HG02571 (cell line): Measurements from ENCODE around the gene PLCD3.

Experiments
- ATAC-seq: cut with Tn5 transposase; IDR thresholded peaks from one replicate; pipeline ENCODE4 v1.9.1; 2021; ENCODE audit warnings: mild to moderate bottlenecking, moderate library complexity; ENCODE audit not compliant: unreplicated experiment

The PLCD3 gene, protein sequence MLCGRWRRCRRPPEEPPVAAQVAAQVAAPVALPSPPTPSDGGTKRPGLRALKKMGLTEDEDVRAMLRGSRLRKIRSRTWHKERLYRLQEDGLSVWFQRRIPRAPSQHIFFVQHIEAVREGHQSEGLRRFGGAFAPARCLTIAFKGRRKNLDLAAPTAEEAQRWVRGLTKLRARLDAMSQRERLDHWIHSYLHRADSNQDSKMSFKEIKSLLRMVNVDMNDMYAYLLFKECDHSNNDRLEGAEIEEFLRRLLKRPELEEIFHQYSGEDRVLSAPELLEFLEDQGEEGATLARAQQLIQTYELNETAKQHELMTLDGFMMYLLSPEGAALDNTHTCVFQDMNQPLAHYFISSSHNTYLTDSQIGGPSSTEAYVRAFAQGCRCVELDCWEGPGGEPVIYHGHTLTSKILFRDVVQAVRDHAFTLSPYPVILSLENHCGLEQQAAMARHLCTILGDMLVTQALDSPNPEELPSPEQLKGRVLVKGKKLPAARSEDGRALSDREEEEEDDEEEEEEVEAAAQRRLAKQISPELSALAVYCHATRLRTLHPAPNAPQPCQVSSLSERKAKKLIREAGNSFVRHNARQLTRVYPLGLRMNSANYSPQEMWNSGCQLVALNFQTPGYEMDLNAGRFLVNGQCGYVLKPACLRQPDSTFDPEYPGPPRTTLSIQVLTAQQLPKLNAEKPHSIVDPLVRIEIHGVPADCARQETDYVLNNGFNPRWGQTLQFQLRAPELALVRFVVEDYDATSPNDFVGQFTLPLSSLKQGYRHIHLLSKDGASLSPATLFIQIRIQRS

DNA sequence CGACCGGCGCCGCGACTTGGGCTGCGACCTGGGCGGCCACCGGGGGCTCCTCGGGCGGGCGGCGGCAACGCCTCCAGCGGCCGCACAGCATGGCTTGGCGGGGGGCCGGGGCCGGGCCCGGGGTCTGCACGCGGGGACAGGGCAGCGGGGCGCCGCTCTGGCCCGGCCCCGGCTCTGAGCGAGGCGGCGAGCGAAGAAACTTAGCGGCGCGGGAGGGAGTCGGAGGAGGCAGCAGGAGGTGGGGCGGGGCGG, at the start of gene PLCD3:
Gene PLCD3, minus strand, starts transcription at position 196 of the 252 bp plus-strand sequence. Its CDS starts 105 bp downstream, at position 91.
- ATAC-seq: no peak

DNA sequence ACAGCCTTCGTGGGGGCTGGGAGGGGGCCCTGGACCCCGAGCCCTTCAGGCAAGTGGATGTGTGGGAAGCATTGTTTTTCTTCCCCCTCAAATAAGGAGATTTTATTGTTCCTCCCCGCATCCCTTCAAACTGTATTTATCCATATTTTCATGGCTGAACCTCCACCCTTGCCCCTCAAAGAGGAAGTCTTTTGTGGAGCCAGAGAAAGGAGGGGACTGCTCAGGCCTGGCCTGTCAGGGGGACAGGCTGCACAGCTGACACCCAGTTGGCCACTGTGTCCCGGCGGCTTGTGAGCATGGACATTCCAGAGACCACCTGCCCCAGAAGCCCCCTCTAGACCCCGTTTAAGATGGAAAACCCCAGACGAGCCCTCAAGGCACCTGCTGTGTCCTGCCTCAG, 45.2 kb upstream of the PLCD3 start:
- no peak for ATAC-seq

DNA sequence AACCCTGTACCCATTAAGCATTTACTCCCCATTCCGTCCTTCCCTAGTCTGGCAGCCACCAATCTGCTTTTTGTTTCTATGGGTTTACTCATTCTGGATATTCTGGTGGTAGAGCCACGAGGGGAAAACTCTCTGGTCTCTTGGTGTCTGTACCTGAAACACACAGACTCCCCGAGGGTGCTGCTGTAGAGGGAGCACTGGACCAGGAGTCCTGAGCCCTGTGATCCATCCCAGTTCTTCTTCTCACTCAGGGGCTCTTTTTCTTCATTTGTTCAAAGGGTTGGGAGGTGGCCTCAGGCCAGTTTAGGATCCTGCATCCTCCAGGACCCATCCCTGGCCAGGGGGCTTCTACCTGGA, 43.4 kb upstream of the PLCD3 start:
- ATAC-seq: no peak

DNA sequence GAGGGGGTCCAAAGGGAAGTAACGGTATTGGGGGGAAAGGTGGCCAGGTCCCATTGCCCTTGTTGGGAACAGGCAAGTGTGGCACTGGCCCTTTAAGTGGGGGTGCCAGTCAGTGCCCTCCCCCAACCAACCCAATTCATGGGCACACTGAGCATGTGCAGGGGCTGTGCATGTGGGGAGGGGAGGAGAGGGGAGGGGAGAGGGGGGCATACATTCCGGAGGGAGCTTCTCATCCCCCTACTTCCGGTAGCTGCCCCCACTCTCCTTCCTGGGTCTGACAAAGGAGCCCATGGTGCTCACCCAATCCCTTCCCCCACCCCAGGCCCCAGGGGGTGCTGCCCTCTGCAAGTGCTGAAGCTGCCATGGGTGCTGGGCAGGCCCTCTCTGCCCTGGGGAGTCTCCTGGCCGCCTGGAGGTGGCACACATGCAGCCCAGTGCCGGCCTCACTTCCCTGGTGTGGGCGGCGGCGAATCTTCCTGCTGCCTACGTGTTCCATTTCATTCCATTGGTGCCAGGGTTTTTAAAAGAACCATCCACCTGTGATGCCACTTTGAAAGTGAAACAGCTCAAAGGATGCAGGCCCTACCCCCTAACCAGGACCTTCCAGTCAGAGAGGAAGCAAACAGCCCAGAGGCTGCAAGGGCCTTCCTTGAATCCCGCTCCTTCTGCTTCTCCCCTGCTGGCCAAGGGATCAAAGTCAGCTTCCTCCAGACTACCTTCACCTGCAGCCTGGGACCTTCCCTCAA, 40.4 kb upstream of the PLCD3 start:
- no peak for ATAC-seq

DNA sequence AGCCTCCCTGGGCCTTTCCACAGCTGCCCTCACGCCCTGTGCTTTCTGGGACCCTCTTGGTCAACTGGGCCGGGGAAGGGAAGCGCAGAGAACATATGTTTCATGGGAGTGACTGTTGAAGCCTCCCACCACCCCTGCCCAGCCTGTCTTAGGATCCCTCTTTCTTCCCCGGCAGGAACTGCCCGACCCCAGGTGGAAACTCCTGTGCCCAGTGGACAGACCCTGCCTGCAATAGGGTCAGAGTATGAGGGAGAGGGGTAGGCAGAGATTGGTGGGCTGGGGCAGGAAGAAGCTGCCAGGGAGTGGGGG, 39.9 kb upstream of the PLCD3 start:
- no peak for ATAC-seq

DNA sequence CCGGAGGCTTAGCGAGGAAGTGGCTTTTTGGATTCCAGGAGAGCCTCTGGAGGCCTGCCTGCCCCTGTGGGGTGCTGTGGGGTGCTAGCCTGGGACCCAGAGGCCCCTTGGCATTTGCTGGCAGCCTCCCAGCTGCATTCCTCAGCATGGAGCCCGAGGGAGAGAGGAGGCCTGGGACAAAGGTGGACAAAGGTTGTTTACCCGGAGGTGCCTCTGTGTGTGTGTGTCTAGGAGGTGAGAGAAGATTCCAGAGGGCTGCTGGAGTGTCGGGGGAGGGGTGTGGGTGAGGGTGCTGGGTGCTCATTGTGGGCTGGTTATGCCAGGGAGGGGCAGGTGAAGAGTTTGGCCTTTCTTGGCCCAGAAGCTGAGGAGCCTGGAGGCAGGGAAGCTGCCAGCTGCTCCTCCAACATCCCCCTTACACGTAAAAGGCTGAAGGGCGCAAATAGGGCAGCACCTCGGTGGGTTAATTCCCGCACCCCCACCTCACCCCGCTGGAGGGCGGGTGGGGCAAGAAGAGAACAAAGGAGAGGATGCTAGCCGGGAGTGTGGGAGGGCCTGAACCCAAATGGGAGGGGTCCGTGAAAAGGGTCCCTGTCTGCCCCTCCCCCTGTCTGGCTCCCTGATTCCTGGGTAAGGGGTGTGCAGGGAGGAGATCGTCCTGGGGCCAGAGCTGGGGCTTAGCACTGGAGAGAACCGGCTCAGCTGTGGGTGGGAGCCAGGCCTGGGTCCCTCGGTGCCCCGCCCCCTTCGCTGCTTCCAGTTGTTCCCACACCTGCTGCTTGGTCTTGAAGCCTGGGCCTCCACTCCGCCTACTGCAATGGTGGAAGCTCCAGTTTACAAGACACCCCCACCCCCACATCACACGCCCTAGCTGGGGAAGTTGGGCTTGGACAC, 39.3 kb upstream of the PLCD3 start:
- ATAC-seq: no peak

DNA sequence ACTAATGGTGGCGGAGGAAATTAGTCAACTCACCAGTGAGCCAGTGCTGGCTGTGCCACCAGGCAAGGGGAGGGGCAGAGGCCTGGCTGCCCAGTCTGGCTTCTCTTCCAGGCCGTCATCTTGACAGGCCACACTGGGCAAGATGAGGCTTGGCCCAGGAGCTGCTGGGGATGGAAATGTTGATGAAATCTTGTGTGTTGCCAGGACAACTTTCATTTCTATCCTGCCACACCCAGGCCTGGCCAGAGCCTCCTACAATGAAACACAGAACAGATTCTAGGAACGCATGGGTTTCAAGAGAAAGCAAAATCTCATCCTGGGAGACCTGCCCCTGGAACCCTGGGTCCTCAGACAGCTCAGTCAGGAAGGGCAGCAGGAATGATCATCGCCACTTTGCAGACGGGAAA, 38.6 kb upstream of the PLCD3 start:
- ATAC-seq: no peak

DNA sequence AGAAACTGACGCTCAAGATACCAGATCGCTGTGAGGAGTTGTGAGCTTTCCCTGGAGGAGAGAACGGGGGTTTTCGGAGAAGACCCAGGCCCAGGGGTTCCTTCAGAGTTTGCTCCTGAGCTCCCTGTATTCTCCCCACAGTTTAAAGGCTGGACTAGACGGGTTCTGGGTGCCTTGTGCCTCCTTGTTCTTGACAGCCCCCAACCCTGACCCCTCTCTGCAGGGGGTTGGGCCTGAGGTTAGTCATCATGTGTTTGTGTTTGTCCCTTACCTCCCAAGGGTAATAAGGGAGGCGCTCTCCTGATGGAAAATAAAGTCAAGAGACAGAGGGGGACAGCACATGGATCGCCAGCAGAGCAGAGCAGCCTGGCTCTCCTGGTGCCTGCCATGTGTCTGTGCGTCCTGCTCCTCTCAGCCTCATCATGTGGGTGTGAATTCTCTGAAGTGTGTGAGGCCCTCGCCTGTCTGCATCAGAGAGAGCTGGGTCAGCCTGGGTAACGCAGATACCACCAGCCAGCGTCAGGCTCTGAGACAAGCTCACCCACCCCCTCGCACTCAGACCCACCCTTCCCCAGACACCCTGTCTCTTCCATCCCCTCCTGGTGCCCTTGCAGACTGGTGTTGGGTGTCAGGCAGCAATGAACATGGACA, 38.1 kb upstream of the PLCD3 start:
- no peak for ATAC-seq

DNA sequence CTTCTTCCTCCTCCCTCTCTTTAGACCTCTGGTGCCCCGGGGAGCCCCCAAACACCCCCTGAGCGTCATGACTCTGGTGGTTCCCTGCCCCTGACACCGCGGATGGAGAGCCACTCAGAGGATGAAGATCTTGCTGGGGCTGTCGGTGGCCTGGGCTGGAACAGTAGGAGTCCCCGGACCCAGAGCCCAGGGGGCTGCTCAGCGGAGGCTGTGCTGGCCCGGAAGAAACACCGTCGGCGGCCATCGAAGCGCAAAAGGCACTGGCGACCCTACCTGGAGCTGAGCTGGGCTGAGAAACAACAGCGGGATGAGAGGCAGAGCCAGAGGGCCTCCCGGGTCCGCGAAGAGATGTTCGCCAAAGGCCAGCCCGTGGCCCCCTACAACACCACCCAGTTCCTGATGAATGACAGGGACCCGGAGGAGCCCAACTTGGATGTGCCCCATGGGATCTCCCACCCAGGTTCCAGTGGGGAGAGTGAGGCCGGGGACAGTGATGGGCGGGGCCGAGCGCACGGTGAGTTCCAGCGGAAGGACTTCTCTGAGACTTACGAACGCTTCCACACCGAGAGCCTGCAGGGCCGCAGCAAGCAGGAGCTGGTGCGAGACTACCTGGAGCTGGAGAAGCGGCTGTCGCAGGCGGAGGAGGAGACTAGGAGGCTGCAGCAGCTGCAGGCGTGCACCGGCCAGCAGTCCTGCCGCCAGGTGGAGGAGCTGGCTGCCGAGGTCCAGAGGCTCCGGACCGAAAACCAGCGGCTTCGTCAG, 36.9 kb upstream of the PLCD3 start:
- ATAC-seq: no peak

DNA sequence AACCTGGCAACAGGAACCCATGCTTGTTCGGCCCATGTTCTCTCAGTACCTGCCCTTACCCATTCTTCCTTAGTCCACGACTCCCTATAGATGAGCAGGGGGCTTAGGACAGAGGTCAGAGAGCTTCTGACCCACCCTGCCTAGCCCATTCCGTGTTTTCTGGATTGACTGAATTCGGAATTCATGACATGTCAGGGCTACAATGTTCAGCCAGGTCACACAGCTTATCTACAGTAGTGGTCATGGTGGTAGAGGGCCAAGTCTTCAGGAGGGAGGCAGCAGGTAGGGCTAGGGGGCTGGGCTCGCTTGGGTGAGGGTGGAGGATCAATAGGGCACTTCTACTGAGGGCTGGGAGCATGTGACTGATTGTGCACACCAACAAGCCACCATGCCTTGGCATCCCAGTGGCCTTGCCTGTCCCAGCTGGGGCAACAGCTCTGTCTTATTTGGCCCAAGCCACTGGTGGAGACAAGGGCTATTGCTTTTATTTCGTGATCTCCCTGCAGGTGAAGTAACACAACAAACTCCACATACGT, 32.5 kb upstream of the PLCD3 start:
- ATAC-seq: no peak

DNA sequence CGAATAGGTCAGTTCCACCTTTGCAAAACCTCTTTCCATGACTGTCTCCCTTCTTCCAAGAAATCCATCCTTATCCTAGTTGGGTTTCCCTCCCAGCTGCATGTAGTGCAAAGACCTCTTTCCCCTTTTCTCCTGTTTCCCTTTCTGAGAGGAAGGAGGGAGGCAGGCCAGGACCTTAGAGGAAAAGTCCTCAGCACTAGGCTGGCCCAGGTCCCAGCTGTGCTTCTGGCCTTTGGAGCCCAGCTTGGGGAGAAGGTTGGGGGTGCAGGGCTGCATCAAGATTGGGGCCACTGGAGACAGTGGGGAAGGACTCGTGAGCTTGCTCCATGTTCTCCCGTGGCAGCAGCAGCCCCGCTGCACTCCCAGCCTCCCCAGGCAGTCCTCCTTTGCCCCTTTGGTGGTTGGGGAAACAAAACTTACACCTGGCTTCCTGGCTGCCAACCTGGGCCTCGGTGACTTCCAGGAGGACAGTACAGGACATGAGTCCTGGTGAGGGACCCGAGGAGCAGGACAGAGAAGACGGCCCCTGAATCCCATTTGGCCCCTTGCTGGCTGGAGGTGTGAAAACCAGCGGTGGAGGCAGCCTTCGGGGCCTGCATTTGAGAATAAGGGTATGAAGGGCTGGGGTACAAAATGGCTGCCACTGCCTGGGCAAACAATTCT, 29.8 kb upstream of the PLCD3 start:
- ATAC-seq: no peak

DNA sequence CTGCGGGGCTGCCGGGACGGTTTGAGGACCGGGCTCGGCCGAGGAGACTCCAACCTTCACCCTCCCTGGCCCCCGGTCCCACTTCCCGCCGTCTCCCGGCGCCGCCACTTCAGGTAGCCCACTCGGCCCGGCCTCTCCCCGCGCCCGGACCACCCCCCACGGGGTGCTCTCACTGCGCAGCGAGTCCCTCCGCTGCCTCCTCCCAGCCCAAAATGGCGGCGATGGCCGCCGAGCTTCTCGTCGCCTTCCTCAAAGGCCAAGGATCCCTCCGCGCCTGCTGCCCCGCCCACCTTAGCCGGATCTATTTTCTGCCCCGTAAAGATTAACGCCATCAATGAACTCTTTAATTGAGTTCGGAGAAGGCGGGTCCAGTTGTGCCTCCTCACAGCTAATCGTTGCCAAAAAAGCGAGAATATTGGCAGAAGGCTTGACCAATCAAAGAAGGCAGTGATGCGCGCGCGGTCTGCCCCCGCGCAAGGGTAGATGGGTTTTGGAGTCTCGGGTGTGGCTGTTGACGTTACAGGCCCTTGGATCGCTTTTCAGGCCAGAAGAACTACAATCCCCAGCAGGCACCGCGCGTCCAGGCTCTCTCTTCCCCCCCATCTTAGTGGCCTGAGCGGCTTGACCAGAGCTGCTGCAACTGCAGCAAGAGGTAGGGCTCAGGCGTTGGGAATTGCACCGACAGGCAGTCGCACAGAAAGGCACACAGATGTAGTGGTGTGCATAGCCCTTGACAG, 29.1 kb upstream of the PLCD3 start, which contains the start of gene HEXIM2:
Gene HEXIM2, plus strand, starts transcription at position 588 of the 737 bp plus-strand sequence. CDS start 919 bp downstream, outside the sequence.
- ATAC-seq: peak; percentile 83

DNA sequence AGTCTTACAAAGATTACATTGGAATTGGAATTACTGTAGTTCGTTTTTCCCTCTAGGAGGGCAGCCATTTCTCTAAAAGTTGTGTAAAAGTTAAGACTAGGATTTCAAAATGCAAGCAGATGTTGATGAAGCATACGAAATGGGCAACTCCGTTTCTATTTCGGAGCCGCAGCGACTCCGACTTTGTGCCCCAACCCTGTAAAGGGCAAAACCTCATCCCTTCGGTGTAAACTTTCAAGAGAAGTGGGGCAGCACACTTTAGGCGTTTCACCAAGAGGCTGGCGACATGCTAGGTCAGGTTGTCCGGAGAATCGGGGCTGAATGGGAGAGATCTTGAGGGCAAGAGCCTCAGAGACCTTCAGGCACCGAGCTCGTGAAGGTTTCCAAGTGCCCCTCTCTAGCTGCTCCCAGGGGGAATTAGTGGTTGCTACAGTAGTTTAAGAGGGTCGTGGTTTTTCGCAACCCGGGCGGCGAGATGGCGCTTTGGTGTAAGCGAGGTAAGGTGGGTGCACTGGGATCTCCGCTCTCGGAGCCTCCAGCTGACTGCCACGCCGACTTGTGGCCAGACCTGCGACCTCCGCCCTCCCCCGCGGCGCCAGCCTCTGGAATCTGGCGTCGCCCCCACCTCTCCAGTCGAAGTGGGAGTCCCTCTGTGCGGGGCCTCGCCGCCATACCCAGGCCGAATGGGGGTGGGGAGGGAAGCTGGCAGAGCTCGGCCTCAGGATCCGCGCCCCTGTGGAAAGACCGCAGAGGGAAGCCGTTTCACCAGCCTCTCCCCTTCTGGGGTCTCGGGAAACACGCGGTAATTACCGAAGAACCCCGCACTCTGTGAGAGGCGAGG, 28.4 kb upstream of the PLCD3 start:
- peak; percentile 18 for ATAC-seq

DNA sequence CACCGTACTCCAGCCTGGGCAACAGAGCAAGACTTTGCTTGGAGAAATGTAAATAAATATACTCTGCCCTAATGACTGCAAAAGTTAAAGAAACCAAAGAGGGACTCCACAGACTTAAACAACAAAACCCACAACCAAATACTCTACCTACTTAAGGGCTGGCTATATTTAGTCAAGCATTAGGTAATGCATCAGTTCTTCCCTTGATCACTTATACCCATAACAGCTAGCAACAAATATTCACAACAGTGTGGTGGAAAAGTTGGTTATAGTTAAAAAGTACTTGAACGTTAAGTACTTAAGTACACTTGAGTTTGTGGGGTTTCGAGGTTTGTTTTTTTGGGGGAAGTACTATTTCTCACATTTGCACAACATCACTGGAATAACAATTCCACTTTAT, 23.9 kb upstream of the PLCD3 start:
- ATAC-seq: no peak

DNA sequence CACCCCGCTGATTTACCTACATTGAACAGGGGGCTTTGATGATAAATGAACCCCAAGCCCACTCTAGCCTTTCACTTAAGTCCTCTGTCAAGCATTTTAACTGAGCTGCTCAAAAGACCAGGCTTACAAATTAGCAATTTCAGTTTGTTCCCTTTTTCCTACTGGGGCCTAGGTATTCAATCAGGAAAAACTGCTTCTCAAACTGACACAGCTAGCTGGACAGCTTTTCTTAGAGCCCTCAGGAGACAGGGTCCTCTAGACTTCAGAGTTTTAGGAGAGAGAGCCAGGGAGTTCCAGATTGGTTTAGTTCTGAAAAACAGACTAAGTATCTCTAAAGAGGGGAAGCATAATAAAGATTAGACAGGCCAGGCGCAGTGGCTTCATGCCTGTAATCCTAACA, 23.2 kb upstream of the PLCD3 start:
- ATAC-seq: no peak

DNA sequence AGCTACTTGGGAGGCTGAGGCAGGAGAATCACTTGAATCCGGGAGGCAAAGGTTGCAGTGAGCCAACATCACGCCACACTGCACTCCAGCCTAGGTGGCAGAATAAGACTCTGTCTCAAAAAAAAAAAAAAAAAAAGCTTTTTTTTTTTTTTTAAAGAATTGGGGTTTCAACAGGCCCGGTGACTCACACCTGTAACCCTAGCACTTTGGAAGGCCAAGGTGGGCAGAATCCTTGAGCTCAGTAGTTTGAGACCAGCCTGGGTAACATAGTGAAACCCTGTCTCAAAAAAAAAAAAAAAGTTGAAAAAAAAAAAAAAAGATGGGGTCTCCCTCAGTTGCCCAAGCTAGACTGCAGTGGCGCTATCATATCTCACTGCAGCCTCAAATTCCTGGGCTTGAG, 22.7 kb upstream of the PLCD3 start:
- ATAC-seq: no peak
